GM12801 (cell line): ENCODE data around the gene UVRAG.

Source experiments
- TF ChIP-seq, protein P1 (sequence below): IDR thresholded peaks from one replicate; pipeline ENCODE4 v1.5.1; 2011; ENCODE audit warnings: control low read depth; ENCODE audit not compliant: insufficient read length; ENCODE audit errors: extremely low read depth

UVRAG gene

DNA sequence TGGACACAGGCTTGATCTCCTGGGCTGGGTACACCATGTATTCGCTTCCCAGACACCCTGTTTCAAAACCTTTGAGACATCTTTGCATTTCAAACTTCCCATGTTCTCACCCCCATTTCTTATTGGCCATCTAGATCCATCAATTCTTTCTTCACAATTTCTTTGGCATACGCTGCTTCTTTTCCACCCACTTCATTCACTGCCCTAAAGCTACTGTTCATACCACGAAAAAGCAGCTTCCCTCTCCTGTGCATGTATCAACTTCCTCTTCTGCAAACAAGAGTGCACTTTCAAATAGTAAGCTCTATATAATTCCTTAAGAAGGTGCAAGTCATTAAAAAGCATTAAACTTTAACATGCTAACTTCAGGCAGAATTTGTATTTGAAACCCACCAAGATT lies 21.4 kb downstream of the UVRAG start:
- TF ChIP-seq, protein P1, sequence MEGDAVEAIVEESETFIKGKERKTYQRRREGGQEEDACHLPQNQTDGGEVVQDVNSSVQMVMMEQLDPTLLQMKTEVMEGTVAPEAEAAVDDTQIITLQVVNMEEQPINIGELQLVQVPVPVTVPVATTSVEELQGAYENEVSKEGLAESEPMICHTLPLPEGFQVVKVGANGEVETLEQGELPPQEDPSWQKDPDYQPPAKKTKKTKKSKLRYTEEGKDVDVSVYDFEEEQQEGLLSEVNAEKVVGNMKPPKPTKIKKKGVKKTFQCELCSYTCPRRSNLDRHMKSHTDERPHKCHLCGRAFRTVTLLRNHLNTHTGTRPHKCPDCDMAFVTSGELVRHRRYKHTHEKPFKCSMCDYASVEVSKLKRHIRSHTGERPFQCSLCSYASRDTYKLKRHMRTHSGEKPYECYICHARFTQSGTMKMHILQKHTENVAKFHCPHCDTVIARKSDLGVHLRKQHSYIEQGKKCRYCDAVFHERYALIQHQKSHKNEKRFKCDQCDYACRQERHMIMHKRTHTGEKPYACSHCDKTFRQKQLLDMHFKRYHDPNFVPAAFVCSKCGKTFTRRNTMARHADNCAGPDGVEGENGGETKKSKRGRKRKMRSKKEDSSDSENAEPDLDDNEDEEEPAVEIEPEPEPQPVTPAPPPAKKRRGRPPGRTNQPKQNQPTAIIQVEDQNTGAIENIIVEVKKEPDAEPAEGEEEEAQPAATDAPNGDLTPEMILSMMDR, result no peak

DNA sequence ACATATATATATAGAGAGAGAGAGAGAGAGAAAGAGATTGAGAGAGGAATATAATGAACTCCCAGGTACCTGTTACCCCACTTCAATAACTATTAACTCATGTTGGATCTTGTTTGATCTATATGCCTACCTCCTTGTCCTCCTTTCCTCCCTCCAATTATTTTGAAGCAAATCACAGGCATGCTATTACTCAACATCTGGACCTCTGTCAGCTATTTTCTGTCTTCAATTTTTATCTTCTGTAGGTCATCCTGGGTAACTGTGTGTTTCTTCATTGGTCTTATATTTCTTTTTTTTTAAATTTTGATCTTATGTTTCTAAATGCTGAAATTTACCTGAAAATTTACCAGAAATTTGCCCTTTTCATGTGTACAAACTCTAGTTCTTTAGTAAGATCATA lies 24.8 kb downstream of the UVRAG start:
- TF ChIP-seq, protein P1, result no peak

DNA sequence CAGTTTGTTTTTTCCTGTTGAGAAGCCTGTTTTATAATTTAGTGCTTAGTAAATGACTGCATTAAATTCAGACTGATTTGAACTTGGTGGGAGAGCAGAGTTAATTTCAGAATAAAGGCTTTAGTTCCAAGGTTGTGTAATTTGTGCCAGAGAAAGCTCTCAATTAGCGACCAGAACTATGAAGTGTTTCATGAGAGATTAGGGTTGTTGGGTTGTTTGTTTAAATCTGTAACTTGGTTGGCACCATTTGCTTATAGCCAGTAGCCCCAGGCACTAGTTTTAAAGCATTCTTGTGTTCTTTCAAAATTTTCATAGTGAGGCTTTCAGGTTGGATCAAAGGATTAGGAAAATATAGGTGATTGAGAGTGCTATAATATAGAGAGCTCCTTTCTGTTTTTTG lies 25.5 kb downstream of the UVRAG start:
- TF ChIP-seq, protein P1, result no peak

DNA sequence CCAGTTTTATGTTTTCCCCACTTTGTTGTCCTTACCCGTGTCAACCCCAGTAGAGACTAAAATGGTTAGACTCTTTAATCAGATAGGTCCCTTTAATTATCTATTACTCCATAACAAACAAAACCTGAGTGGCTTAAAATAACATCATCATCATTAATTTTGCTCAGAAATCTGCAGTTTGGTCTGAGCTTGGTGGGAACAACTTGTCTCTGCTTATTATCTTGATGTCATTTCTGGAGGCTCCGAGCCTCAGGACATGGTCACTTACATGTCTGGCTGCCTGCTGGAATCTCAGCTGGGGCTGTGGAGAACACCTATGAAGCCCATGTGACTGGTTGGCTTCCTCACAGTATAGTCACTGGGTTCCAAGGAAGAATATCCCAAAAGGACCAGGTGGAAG lies 26.7 kb downstream of the UVRAG start:
- TF ChIP-seq, protein P1, result no peak

DNA sequence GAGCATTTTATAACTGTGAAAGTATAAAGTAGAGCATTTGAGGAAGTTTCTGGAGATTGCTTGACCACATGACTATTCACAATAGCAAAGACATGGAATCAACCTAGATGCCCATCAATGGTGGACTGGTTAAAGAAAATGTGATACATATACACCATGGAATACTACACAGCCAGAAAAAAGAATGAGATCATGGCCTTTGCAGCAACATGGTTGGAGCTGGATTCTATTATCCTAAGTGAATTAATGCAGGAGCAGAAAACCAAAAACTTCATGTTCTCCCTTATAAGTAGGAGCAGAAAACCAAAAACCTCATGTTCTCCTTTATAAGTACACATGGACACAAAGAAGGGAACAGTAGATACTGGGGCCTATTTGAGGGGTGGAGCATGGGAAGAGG lies 30.3 kb downstream of the UVRAG start:
- TF ChIP-seq, protein P1, result no peak

DNA sequence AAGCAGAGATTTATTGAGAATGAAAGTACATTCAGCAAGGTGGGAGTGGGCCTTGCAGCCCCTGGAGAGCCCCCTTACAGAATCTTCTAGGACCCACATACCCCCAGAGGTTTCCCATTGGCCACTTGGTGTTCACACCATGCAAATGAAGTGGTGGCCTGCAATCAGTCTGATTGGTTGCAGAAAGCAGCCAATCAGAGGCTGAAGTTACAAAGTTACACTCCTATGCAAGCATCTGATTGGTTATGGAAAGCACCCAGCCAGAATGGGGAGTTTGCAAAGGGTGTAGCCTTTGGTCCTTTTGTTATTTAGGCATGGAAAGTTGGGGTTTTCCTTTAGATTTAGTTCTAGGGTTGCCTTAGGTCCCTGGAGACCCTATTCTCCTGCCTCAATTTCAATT lies 34.9 kb downstream of the UVRAG start:
- TF ChIP-seq, protein P1, result no peak

DNA sequence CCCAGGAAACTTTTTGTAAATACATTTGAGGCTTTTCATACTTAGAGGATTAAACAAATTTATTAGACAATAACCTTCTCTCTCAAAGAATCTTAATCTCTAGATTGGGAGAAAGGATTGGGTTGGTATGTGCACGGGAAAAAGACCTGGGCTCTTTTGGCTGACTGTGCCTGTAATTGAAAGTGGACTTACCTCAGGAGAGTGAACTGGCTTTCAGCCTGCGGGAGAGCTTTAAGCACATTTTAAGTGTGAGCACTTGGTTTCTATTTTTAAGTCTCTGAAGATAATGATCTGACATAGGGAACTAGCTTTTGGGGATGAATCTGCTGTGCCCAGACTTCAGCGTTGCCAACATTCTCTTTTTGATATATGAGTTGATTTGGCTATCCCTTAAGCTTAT lies 35.8 kb downstream of the UVRAG start:
- TF ChIP-seq, protein P1, result no peak

DNA sequence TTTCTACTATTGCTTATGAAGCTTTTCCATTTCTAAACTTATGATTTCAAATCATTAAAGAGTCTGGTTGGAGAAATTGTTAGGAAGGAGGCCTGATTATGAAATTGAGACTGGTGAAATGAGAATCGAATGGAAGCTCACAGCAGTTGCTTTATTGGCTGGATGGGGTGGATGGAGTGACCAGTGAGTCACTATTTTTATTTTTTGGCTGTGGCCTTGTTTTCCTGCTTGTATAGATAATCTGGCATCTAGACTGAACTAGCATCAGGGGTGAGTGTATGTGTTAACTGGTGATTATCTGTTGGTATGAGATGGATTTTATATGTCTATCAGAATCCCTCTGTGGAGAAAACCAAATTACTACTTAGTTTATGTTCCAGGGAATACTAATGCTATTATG lies 36.2 kb downstream of the UVRAG start:
- TF ChIP-seq, protein P1, result no peak
